ENCODE measurements around the gene NOSTRIN. TPM values are rescaled to one million over a fixed set of nuclear protein-coding genes. Genes with fewer than 3 reads are reported as not detected.
"Not testable (repeated sequence)": the region's sequence is repeated elsewhere in the genome, so short reads cannot be mapped to it uniquely, and the experiment has no call there.

Gene NOSTRIN
- total RNA-seq, 1 experiment from 2014 or later, result 1.6 TPM

GRCh38 chr2:168819050-168819715, 16.7 kb downstream of the NOSTRIN start:
- no peak for DNase-seq (ENCODE audit: low spot score)

GRCh38 chr2:168819829-168820489, 17.5 kb downstream of the NOSTRIN start:
- no peak for DNase-seq (ENCODE audit: low spot score)

- DNase-seq (ENCODE audit: low spot score), result no peak
Measured at GRCh38 chr2:168821577-168821976, 19.1 kb downstream of the NOSTRIN start.

- DNase-seq (ENCODE audit: low spot score), result no peak
Measured at GRCh38 chr2:168821992-168822391, 19.6 kb downstream of the NOSTRIN start.

GRCh38 chr2:168825126-168825525, 22.7 kb downstream of the NOSTRIN start:
- DNase-seq (ENCODE audit: low spot score), result no peak

GRCh38 chr2:168830958-168831357, 28.5 kb downstream of the NOSTRIN start:
- no peak for DNase-seq (ENCODE audit: low spot score)

GRCh38 chr2:168831662-168832061, 29.2 kb downstream of the NOSTRIN start:
- DNase-seq (ENCODE audit: low spot score), result no peak

GRCh38 chr2:168835969-168836368, 33.5 kb downstream of the NOSTRIN start:
- no peak for DNase-seq (ENCODE audit: low spot score)

GRCh38 chr2:168841445-168841844, 39.0 kb downstream of the NOSTRIN start:
- no peak for DNase-seq (ENCODE audit: low spot score)

- no peak for DNase-seq (ENCODE audit: low spot score)
Measured at GRCh38 chr2:168843253-168843652, 40.8 kb downstream of the NOSTRIN start.

- no peak for DNase-seq (ENCODE audit: low spot score)
Measured at GRCh38 chr2:168848225-168848624, 45.8 kb downstream of the NOSTRIN start.

GRCh38 chr2:168849610-168850009, 47.2 kb downstream of the NOSTRIN start:
- DNase-seq (ENCODE audit: low spot score), result peak; percentile 16

- DNase-seq (ENCODE audit: low spot score), result no peak
Measured at GRCh38 chr2:168850846-168851245, 48.4 kb downstream of the NOSTRIN start.

GRCh38 chr2:168851674-168852320, 49.4 kb downstream of the NOSTRIN start:
- DNase-seq (ENCODE audit: low spot score), result peak; percentile 76

- no peak for DNase-seq (ENCODE audit: low spot score)
Measured at GRCh38 chr2:168852481-168852880, 50.0 kb downstream of the NOSTRIN start.

- DNase-seq (ENCODE audit: low spot score), result no peak
Measured at GRCh38 chr2:168853471-168853870, 51.0 kb downstream of the NOSTRIN start.

GRCh38 chr2:168854651-168855050, 52.2 kb downstream of the NOSTRIN start:
- DNase-seq (ENCODE audit: low spot score), result no peak

- no peak for DNase-seq (ENCODE audit: low spot score)
Measured at GRCh38 chr2:168855601-168856000, 53.2 kb downstream of the NOSTRIN start.

- DNase-seq (ENCODE audit: low spot score), result no peak
Measured at GRCh38 chr2:168858146-168858545, 55.7 kb downstream of the NOSTRIN start.

GRCh38 chr2:168867164-168867563, 64.7 kb downstream of the NOSTRIN start:
- not testable (repeated sequence) for DNase-seq (ENCODE audit: low spot score)

GRCh38 chr2:168870369-168870768, 67.9 kb downstream of the NOSTRIN start:
- DNase-seq (ENCODE audit: low spot score), result not testable (repeated sequence)

GRCh38 chr2:168870824-168871223, 68.4 kb downstream of the NOSTRIN start:
- DNase-seq (ENCODE audit: low spot score), result not testable (repeated sequence)

All from A172 (cell line).